Measurements from ENCODE around the gene ZFYVE28. TPM values are rescaled to one million over a fixed set of nuclear protein-coding genes. Genes with fewer than 3 reads are reported as not detected.

ZFYVE28 gene
- polyA plus RNA-seq, 5 donors: 2.9 to 4.0 (median 3.4) TPM

Other genes with a start within 250 kb of the ZFYVE28 start
- gene HAUS3, start 176.5 kb downstream of the ZFYVE28 start, polyA plus RNA-seq (ENCODE audit: insufficient read depth in 1 of 5, insufficient read length in 5 of 5, low replicate concordance in 1 of 5): 10 to 100 TPM; 17.9 to 27.4 (median 25.0) TPM
- gene POLN, start 176.5 kb downstream of the ZFYVE28 start, polyA plus RNA-seq (ENCODE audit: insufficient read depth in 1 of 5, insufficient read length in 5 of 5, low replicate concordance in 1 of 5): 1 to 10 TPM; 3.0 to 4.6 (median 3.7) TPM
- gene MXD4, start 156.5 kb downstream of the ZFYVE28 start, polyA plus RNA-seq (ENCODE audit: insufficient read depth in 1 of 5, insufficient read length in 5 of 5, low replicate concordance in 1 of 5): 100 to 1,000 TPM in 1 of 5 donors, 10 to 100 TPM in 4; 66.2 to 116 (median 79.0) TPM
- gene CFAP99, start 310 bp upstream of the ZFYVE28 start, polyA plus RNA-seq (ENCODE audit: insufficient read depth in 1 of 5, insufficient read length in 5 of 5, low replicate concordance in 1 of 5): 1 to 10 TPM in 4 of 5 donors, under 1 TPM in 1; 0.26 to 2.0 (median 1.2) TPM
- gene RNF4, start 50.5 kb upstream of the ZFYVE28 start, polyA plus RNA-seq (ENCODE audit: insufficient read depth in 1 of 5, insufficient read length in 5 of 5, low replicate concordance in 1 of 5): 10 to 100 TPM; 55.4 to 63.2 (median 59.9) TPM
- 10 to 100 TPM; 26.0 to 32.8 (median 26.7) TPM for gene FAM193A, start 118.0 kb upstream of the ZFYVE28 start, polyA plus RNA-seq (ENCODE audit: insufficient read depth in 1 of 5, insufficient read length in 5 of 5, low replicate concordance in 1 of 5)